Prostate gland (tissue), 2 donors: ENCODE data around the gene ENOX2.

Experiments
- CTCF ChIP-seq, 4 experiments: fragments of 200-600 bp in 2 of 4; fragments of 450-650 bp in 2 of 4; sonication (generic) in 2 of 4; IDR thresholded peaks; 1 replicate in 3 of 4; 2 replicates in 1 of 4; pipeline ENCODE4 v1.5.1; 2016 to 2019; ENCODE audit warnings: antibody characterized with exemption in 4 of 4, mild to moderate bottlenecking in 2 of 4, moderate library complexity in 2 of 4
- POLR2A ChIP-seq: fragments of 450-650 bp; IDR thresholded peaks from one replicate; pipeline ENCODE4 v1.6.1; 2016; ENCODE audit warnings: antibody characterized with exemption, mild to moderate bottlenecking
- POLR2AphosphoS5 ChIP-seq: sonication (generic); formaldehyde crosslinking; IDR thresholded peaks from one replicate; pipeline ENCODE4 v1.6.1; 2017; ENCODE audit warnings: antibody characterized with exemption

- TF ChIP-seq POLR2A (no peak), CTCF (IDR thresholded peaks at IDR 0.05) (no peak), POLR2AphosphoS5 (no peak)
Observed at GRCh38 chrX:130645955-130646583, 256.9 kb downstream of the ENOX2 start.
